Cardiac septum (tissue), 1 donor: Measurements from ENCODE around the gene FOXK1. TPM values are rescaled to one million over a fixed set of nuclear protein-coding genes. Genes with fewer than 3 reads are reported as not detected.
"Not testable (repeated sequence)": the region's sequence is repeated elsewhere in the genome, so short reads cannot be mapped to it uniquely, and the experiment has no call there.

ENCODE experiments used
- DNase-seq: peaks from one replicate; pipeline ENCODE4 v3.0.0-alpha.2; 2020; ENCODE audit warnings: low spot score
- intact Hi-C: fragments of 100-400 bp; cut with DNase I; formaldehyde crosslinking; loops from one replicate; pipeline ENCODE4 v1.14.0; 2022
- total RNA-seq: library from RNA; stranded (reverse); fragmentation: NEBNext Ultra II Directional; extraction: Animal tissue kit (Norgen Biotek cat#: 25700); gene quantifications from one replicate; pipeline ENCODE4 v1.2.1, GENCODE V29; 2021
- donor health status: DM: no; HTN: no; CAD: no.

The FOXK1 gene
- total RNA-seq, 1 donor from 2014 or later: 29.7 TPM

GRCh38 chr7:4789194-4790077 is 107.3 kb downstream of the FOXK1 start:
- intact Hi-C loops: no loop called here
- no peak for DNase-seq

DNA sequence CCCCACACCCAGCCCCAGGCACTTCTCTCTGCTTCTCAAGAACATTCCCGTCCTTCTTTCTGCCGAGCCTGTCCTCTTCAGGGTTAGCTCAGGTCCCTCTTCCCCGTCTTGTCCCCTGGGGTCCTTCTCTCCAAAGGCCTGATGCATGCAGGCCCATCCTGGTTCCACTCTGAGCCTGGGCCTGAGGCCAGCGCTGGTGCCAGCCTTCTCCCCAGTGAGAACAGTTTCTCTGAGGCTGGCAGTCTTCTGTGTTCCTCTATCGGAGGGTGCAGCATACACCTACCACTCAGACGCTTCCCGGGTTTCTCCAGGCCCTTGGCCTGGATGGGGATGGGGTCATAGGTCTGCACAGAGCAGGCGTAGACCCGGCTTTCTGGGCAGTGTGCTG is 108.0 kb downstream of the FOXK1 start:
- intact Hi-C loops: no loop called here
- DNase-seq: no peak

GRCh38 chr7:4790516-4790991 is 108.5 kb downstream of the FOXK1 start:
- no peak for DNase-seq
- intact Hi-C loops: no loop called here

DNA sequence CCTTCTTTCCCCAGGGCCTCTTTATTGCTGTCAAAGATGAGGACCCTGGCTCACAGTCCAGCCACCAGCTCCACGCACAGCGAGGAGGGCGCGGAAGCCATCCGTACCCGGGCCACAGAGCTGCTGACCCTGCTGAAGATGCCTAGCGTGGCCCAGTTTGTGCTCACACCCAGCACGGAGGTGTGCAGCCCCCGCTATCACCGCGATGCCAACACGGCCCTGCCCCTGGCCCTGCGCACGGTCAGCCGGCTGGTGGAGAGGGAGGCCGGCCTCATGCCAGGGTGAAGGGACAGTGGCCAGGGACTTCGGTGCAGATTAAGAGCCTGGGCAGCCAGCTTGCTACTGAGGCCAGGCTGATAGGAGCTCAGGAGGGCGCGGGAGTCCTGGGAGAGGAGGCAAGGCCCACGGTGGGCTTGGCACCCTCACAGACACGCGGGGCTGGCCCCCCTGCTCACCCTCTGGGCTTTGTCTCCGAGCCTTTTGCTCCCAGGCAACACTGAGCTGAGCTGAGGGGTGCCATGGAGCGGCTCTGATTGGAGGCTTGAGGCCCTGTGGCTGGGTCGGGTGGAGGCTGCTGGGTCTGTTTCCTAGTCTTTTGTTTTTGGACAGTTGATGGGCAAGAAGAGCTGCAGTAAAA is 109.1 kb downstream of the FOXK1 start:
- no peak for DNase-seq
- intact Hi-C loops: no loop called here

GRCh38 chr7:4791738-4792536 is 109.8 kb downstream of the FOXK1 start:
- intact Hi-C loops: no loop called here
- DNase-seq: peak; percentile 90

DNA sequence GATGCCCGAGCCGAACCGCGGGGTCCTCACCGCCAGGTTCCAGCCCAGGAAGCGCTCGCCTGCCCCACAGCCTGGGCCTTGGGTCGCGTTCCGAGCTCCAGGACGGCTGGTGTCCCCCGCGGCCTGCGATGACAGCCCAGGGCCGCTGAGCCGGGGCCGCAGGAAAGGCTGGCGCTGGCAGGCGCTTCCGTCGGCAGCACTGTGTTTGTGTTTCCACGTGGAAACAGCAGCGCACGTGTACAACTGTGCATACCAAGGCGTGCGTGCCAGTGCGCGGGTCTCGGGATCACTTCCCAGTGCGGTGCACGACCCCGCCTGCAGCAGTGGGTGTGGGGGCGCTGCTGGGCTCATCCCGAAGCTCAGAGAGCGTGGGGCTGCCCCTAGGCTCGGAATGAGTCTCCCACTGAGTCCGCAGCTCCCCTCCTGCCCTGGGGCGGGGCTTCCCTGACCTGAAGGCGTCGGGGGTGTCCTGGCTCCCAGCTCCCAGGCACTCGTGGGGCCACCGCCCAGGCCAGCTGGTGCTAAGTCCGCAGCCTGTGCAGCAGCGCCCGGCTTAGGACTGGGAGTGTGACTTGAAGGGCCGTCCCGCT is 110.5 kb downstream of the FOXK1 start:
- intact Hi-C loops: no loop called here
- no peak for DNase-seq

DNA sequence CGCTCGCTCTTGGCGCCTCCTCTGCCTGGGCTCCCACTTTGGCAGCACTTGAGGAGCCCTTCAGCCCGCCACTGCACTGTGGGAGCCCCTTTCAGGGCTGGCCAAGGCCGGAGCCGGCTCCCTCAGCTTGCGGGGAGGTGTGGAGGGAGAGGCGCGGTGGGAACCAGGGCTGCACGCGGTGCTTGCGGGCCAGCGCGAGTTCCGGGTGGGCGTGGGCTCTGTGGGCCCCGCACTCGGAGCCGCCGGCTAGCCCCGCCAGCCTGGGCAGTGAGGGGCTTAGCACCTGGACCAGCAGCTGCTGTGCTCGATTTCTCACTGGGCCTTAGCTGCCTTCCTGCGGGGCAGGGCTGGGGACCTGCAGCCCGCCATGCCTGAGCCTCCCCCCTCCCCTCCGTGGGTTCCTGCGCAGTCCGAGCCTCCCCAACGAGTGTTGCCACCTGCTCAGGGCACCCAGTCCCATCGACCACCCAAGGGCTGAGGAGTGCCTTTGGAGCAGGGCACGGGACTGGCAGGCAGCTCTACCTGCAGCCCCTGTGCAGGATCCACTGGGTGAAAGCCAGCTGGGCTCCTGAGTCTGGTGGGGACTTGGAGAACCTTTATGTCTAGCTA is 111.4 kb downstream of the FOXK1 start:
- intact Hi-C loops, DNase-seq: not testable (repeated sequence)

DNA sequence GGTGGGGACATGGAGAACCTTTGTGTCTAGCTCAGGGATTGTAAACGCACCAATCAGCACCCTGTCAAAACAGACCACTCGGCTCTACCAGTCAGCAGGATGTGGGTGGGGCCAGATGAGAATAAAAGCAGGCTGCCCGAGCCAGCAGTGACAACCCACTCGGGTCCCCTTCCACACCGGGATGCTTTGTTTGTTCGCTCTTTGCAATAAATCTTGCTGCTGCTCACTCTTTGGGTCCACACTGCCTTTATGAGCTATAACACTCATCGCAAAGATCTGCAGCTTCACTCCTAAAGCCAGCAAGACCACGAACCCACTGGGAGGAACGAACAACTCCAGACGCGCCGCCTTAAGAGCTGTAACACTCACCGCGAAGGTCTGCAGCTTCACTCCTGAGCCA is 112.1 kb downstream of the FOXK1 start:
- DNase-seq, intact Hi-C loops: not testable (repeated sequence)

GRCh38 chr7:4794591-4795350 is 112.7 kb downstream of the FOXK1 start:
- DNase-seq: no peak
- intact Hi-C loops: no loop called here

GRCh38 chr7:4796453-4796852 is 114.4 kb downstream of the FOXK1 start:
- no peak for DNase-seq
- intact Hi-C loops: no loop called here

DNA sequence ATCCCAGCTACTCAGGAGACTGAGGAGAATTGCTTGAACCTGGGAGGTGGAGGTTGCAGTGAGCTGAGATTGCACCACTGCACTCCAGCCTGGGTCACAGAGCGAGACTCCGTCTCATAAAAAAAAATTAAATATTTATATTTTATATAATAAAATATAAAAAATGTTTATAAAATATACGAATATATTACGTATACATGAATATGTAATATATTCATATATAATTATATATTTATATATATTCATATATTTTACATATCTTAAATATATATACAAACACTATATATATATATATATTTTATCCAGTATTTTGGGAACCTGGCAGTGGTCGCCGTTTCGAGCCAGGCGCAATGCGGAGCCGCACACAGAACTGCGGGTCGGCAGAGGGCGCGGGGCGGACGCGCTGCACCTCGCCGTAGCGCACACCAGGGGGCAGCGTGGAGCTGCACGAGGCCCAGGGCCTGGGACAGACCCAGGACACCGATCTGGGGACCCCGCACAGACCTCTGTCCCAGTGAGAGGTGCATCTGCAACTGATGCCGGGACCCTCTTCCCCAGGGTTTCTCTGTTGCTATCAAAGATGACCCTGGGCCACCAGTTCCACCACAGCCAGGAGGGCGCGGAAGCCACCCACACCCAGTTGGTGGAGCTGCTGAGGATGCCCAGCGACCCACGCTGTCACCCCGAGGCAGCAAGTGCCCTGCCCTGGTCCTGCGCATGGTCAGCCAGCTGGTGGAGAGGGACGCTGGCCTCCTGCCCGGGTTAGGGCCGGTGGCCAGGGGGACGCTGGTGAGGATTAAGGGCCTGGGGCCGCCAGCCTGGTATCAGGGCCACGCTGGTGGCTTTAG is 116.0 kb downstream of the FOXK1 start:
- intact Hi-C loops: loop anchor here (2.0 kb wide), 2 partner anchors 85 to 287 kb away; partner anchors contain the start of gene RADIL
- DNase-seq: no peak

- DNase-seq: no peak
- intact Hi-C loops: loop anchor here (2.0 kb wide), 2 partner anchors 84 to 286 kb away; partner anchors contain the start of gene RADIL
Observed at GRCh38 chr7:4798706-4799235, 116.7 kb downstream of the FOXK1 start.

DNA sequence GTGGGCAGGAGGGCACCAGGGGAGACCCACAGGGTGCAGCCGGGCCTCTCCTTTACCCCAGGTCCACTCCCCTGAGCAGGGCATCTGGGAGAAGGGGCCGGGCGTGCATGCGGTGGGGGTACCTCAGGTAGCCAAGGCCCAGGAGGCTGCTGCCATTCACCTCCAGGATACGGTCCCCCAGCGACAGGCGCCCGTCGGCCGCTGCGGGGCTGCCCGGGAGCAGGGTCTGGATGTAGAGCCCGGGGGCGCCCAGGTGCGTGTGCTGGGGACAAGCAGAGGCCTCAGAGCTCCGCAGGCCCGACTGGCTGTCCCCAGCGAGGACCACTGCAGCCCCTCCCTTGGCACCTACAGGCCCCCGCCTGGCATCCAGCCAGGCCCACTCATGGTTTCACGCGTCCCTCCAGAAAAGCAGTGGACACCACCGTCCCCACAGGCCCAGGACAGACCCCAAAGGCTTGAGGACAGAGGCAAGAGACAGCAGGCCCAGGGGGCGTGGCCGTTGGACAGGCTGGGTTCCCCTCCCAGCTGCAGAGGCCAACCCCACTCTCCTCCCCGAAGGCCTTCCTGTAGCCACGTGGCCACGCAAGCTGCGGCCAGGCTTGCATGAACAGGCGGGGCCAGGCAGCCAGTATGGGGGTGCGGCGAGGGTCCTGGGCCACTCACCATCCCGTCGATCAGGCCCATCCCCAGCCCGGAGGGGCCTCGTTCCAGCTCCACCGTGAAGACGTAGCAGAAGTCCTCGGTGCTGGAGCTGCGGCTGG is 117.6 kb downstream of the FOXK1 start:
- no peak for DNase-seq
- intact Hi-C loops: loop anchor here (2.0 kb wide), 2 partner anchors 83 to 285 kb away; partner anchors contain the start of gene RADIL

DNA sequence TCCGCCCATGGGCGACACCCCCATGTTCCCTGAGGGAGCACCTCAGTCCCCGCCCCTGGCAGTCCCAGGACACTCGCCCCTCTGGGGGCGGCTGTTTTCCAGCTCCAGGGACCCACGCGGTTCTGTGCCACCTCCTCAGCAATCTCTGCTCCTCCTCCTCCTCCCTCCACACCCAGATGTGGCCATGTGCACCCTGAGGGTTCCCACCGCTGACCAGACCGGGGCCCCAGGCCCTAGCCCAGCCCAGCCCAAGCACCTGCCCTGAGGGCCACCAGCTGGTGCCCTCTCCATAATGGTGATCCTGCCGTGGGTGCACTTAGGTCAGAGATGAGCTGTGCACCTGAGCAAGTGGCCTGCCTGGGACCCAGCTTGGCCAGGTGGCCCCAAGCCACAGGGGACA is 118.4 kb downstream of the FOXK1 start:
- intact Hi-C loops: no loop called here
- no peak for DNase-seq

GRCh38 chr7:4800926-4801838 is 119.1 kb downstream of the FOXK1 start:
- DNase-seq: no peak
- intact Hi-C loops: no loop called here

DNA sequence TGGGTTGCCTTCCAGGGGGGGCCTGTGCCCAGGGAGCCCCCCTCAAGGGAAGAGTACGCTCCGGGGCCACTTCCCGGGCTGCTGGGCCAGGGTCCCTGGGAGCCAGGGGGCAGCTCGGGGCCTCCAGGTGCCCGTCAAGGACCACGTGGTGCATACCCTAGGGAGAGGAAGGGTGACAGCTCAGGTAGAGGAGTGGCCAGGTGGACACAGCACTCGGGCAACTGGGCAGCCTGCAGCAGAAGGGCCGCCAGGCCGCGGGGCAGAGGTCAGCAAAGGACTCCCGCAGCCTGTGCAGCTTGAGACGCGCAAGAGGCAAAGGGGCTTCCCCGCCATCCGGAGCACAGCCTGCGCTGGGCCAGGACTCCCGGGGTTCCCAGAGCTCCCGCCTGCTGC is 119.7 kb downstream of the FOXK1 start:
- DNase-seq: no peak
- intact Hi-C loops: no loop called here
